GM10847 (cell line): ENCODE results near the gene LCP2.

ENCODE experiments used
- POLR2A ChIP-seq: IDR thresholded peaks from 2 replicates; pipeline ENCODE4 v1.6.1; 2011; ENCODE audit not compliant: insufficient read length; ENCODE audit errors: extremely low read depth

LCP2 gene

GRCh38 chr5:170204202-170204601 lies 93.4 kb downstream of the LCP2 start:
- TF ChIP-seq POLR2A: no peak

DNA sequence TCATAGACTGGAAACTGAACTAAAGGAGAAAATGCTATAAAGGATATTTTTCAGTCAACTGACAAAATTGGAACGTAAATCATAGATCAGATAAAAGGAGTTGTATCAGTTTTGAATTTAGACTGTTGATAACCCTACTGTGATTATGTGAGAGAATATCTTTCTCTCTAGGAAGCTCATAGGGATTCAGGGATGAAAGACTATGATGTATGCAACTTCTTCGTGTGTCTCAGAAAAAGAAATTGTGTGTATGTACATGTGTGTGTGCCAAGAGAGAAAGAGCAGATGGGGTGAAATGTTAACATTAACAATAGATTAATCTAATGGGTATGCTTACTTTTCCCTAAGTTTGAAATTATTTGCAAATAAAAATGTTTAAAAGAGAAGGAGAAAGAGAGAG lies 95.5 kb downstream of the LCP2 start:
- TF ChIP-seq POLR2A: no peak

GRCh38 chr5:170201311-170201710 lies 96.3 kb downstream of the LCP2 start:
- TF ChIP-seq POLR2A: no peak

DNA sequence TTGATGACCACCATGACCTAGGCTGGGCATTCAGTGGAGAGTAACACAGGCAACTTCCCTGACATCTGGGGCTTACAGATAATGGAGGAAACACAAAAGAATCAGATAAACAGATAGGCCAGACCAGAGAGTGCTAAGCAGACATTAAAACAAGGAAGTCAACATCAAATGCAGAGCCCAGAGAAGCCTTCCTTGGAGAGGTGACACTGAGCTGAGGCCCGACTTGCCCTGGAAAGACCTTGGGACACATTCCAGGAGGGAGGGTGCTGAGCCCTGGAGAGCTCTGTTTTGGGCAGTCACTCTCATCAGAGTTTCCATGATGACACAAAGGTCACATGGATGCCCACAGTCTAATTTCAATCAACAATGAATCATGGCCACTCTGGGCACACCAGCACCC lies 96.7 kb downstream of the LCP2 start:
- TF ChIP-seq POLR2A: no peak
